Measurements from ENCODE around the gene STX12. TPM values are rescaled to one million over a fixed set of nuclear protein-coding genes. Genes with fewer than 3 reads are reported as not detected.

Gene STX12
- total RNA-seq, 3 donors from 2014 or later: 58.1 to 64.9 (median 61.8) TPM

DNA sequence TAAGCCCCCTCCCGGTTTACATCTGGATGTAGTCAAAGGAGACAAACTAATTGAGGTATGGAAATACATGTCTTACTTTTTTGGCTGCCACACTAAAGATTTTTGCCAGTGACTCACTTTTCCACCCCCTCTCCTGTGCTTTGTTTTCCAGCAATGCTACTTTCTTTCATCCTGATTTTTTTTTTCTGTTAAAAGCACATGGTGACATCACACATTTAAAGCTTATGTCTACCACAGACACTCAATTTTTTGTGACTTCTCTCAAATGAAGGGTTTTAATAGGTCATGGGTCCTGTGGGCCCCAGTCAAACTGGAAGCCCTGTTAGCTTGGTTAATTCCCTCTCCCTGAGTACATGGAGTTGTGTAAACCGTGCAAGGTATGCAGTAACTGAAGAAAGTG lies 59.7 kb downstream of the STX12 start:
- TF ChIP-seq CTCF (IDR thresholded peaks at IDR 0.05): no peak
- Histone ChIP-seq H3K36me3 (ENCODE audit: low read depth) (no peaks in the 10 kb centered on the region), H3K4me3 (no peak overlapping the region), H3K4me1 (ENCODE audit: low read depth) (peaks cover 12% of the 10 kb centered on the region), H3K9me3 (no peaks in the 10 kb centered on the region)
- intact Hi-C loops (cut with DNase I, micrococcal nuclease): no loop called here
- no peak for ATAC-seq
- no peak for DNase-seq

DNA sequence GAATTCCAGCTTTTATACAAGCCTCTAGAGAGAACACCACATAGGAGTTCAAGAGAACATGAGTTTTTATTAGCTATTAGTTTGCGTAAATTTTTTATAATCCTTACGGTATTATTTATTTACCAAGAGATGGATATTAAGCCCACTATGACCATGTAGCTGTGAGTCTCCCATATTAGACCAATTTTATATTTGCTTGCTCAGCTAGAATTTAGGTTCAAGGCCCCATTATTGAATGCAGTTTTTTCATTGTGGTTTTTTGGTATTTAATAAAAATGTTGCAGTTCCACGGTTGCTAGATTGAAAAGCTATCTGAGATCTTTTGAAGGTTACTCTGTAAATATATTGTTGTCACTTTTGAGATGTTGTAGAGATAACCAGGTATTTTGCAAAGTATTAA lies 60.5 kb downstream of the STX12 start:
- Histone ChIP-seq H3K4me3 (no peak overlapping the region), H3K36me3 (ENCODE audit: low read depth) (no peaks in the 10 kb centered on the region), H3K9me3 (no peaks in the 10 kb centered on the region), H3K4me1 (ENCODE audit: low read depth) (peaks cover 12% of the 10 kb centered on the region)
- DNase-seq (no peak), ATAC-seq (no peak)
- TF ChIP-seq CTCF (IDR thresholded peaks at IDR 0.05): no peak
- intact Hi-C loops (cut with DNase I, micrococcal nuclease): no loop called here

DNA sequence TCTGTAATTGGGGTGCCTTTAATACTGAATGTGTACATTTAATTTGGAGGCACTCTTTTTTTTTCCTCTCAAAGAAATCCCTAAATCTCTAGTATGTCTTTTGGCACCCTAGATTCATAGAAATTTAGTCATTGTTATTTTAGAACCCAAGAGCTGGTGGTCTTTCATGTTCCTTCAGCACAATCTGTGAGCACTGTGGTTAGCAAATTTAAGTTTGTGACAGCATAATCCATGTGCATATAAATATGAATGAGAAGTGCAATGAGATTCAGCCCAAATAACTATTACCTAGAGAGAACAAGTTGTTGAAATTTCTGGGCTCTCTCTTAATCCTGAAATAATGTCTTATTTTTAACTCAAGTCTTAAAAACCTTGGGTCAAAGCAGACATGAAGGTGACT lies 62.0 kb downstream of the STX12 start:
- intact Hi-C loops (cut with DNase I, micrococcal nuclease): no loop called here
- DNase-seq (no peak), ATAC-seq (no peak)
- Histone ChIP-seq H3K36me3 (ENCODE audit: low read depth) (no peaks in the 10 kb centered on the region), H3K4me1 (ENCODE audit: low read depth) (peaks cover 12% of the 10 kb centered on the region), H3K9me3 (no peaks in the 10 kb centered on the region), H3K4me3 (no peak overlapping the region)
- TF ChIP-seq CTCF (IDR thresholded peaks at IDR 0.05): no peak

- intact Hi-C loops (cut with DNase I, micrococcal nuclease): no loop called here
- H3K4me3 ChIP-seq: no peak overlapping the region
- no peak for TF ChIP-seq CTCF (IDR thresholded peaks at IDR 0.05)
- H3K36me3 ChIP-seq (ENCODE audit: low read depth): no peaks in the 10 kb centered on the region
- ATAC-seq: no peak
- DNase-seq: no peak
- H3K9me3 ChIP-seq: no peaks in the 10 kb centered on the region
- H3K4me1 ChIP-seq (ENCODE audit: low read depth): peaks cover 12% of the 10 kb centered on the region
These were observed 62.5 kb downstream of the STX12 start for GRCh38 chr1:27835501-27835900.

DNA sequence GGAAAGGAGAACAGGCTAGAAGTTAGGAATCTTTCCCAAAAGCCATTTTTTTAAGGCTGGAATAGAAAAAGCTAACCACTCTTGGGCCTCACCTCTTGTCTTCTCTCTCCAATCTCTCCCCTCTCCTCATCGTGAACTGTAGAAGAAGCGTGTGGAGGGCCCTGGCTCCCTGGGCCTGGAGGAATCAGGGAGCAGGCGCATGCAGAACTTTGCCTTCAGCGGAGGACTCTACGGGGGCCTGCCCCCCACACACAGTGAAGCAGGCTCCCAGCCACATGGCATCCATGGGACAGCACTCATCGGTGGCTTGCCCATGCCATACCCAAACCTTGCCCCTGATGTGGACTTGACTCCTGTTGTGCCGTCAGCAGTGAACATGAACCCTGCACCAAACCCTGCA lies 76.9 kb downstream of the STX12 start:
- Histone ChIP-seq H3K36me3 (ENCODE audit: low read depth) (peaks cover 4% of the 10 kb centered on the region), H3K4me1 (ENCODE audit: low read depth) (no peaks in the 10 kb centered on the region), H3K9me3 (no peaks in the 10 kb centered on the region), H3K4me3 (no peak overlapping the region)
- DNase-seq: no peak
- intact Hi-C loops (cut with DNase I, micrococcal nuclease): no loop called here
- no peak for ATAC-seq
- no peak for TF ChIP-seq CTCF (IDR thresholded peaks at IDR 0.05)

DNA sequence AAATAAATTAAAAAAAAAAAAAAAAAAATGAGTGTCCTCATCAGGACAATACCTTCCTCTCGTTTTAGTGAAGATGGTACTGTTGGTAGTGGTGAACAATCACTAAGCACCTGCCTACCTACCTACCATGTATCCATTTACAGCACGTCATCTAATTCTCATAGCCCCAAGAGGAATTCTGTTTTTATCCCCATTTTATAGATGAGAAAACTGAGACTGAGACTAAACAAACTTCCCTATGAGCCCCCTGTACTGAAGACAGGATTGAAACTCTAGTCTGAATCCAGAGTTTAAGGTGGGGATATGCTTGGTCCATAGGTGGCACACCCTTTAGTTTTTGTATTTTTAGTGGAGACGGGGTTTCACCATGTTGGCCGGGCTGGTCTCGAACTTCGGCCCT lies 82.1 kb downstream of the STX12 start:
- H3K4me3 ChIP-seq: no peak overlapping the region
- no peak for ATAC-seq
- intact Hi-C loops (cut with DNase I, micrococcal nuclease): loop anchor here in 1 of 2 donors (5.0 kb wide), 1 partner anchor 127 kb away; no protein-coding TSS in a partner anchor

More for the DNA sequence above, 82.1 kb downstream of the STX12 start:
- Histone ChIP-seq H3K4me1 (ENCODE audit: low read depth) (no peaks in the 10 kb centered on the region), H3K9me3 (no peaks in the 10 kb centered on the region), H3K36me3 (ENCODE audit: low read depth) (no peaks in the 10 kb centered on the region)
- no peak for TF ChIP-seq CTCF (IDR thresholded peaks at IDR 0.05)
- no peak for DNase-seq
